ENCODE data around the gene GDF7. TPM values are rescaled to one million over a fixed set of nuclear protein-coding genes. Genes with fewer than 3 reads are reported as not detected.
"Not testable (repeated sequence)": the region's sequence is repeated elsewhere in the genome, so short reads cannot be mapped to it uniquely, and the experiment has no call there.

Gene GDF7
- total RNA-seq, 2 donors from 2014 or later: 0.18 to 0.25 TPM

DNA sequence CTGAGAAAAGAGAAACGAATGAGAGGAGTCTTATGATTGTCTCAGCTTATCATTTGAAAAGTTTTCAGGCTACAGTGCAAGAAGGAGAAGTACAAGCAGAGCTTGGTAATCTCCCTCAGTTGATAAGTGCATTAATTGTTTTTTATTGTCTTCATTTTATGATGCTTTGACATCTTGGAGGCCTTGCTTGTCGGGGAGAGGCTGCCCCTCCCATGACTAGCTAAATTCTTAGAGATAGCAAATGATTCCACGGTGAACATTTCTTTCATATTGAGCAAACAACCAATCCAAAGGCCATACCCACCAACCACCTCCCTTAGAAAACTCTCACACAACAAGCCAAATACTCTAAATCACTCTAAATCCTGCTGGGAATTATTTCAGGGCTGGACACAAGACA lies 39.8 kb downstream of the GDF7 start:
- DNase-seq (no peak), ATAC-seq (peak; percentile 72)
- intact Hi-C loops (cut with DNase I, micrococcal nuclease): no loop called here

GRCh38 chr2:20707601-20708000 lies 40.7 kb downstream of the GDF7 start:
- DNase-seq: no peak
- no peak for ATAC-seq
- intact Hi-C loops (cut with DNase I, micrococcal nuclease): no loop called here

GRCh38 chr2:20711641-20712040 lies 44.7 kb downstream of the GDF7 start:
- intact Hi-C loops (cut with DNase I, micrococcal nuclease); ATAC-seq; DNase-seq: not testable (repeated sequence)

GRCh38 chr2:20713585-20713984 lies 46.6 kb downstream of the GDF7 start:
- intact Hi-C loops (cut with DNase I, micrococcal nuclease); DNase-seq; ATAC-seq: not testable (repeated sequence)

- DNase-seq; intact Hi-C loops (cut with DNase I, micrococcal nuclease): not testable (repeated sequence)
Observed at GRCh38 chr2:20714412-20714811, 47.5 kb downstream of the GDF7 start.

GRCh38 chr2:20716164-20716563 lies 49.2 kb downstream of the GDF7 start:
- ATAC-seq; intact Hi-C loops (cut with DNase I, micrococcal nuclease); DNase-seq: not testable (repeated sequence)

More at GRCh38 chr2:20714412-20714811, 47.5 kb downstream of the GDF7 start:
- not testable (repeated sequence) for ATAC-seq

GRCh38 chr2:20717641-20718040 lies 50.7 kb downstream of the GDF7 start:
- intact Hi-C loops (cut with DNase I, micrococcal nuclease): no loop called here
- no peak for ATAC-seq
- no peak for DNase-seq

DNA sequence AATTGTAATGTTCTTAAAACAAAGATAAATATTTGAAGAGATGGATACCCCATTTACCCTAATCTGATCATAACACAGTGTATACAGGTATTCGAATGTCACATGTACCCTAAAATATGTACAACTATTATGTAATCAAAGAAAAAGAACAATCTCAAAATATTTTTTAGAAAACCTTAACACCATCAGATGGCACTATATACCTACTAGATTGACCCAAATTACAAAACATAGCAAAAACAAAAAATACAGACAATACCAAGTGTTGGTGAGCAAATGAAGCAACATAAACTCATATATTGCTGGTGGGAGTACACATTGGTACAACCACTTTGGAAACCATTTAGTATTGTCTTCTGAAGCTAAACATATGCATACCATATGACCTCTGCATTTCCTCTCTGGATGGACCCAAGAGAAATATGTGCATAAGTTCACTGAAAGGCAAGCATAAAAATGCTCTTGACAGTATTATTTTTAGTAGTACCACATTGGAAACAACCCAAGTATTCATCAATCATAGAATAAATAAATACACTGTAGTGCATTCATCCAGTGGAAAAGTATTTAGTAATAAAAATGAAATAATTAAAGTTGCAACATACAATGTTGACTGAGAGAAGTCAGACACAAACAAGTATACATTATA lies 55.8 kb downstream of the GDF7 start:
- DNase-seq (no peak), ATAC-seq (no peak)
- intact Hi-C loops (cut with DNase I, micrococcal nuclease): no loop called here

GRCh38 chr2:20723543-20723942 lies 56.6 kb downstream of the GDF7 start:
- ATAC-seq (no peak), DNase-seq (no peak)
- intact Hi-C loops (cut with DNase I, micrococcal nuclease): no loop called here

DNA sequence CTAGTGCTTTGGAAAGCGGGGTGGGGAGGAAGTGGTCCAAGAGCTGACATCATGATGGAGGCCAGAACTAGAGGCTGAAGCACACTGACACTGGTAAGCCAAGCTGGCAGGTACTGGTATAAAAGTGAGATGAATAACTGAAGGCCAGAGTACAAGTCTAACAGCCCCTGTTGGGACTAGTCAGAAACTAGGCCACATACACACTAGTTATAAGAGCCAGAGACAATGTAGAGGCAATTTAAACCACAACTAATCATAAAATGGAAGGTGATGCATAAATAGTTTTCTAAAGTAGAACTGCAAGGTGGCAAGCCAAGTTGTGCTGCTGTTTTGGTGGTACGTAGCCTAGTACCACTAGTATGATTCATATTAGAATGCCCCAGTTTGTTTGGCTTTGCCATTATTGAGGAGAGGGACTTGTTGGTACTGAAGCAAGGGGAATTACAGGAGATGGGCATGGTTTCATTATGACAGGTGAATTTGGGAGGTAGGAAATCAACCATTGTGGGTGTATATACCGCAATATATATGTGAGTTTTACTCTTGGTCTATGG lies 57.6 kb downstream of the GDF7 start:
- ATAC-seq: no peak
- intact Hi-C loops (cut with DNase I, micrococcal nuclease): no loop called here
- DNase-seq: no peak

- intact Hi-C loops (cut with DNase I, micrococcal nuclease): no loop called here
- ATAC-seq: no peak
- DNase-seq: no peak
Observed at GRCh38 chr2:20725782-20726181, 58.8 kb downstream of the GDF7 start.

GRCh38 chr2:20726913-20727312 lies 60.0 kb downstream of the GDF7 start:
- ATAC-seq: no peak
- no peak for DNase-seq
- intact Hi-C loops (cut with DNase I, micrococcal nuclease): no loop called here

DNA sequence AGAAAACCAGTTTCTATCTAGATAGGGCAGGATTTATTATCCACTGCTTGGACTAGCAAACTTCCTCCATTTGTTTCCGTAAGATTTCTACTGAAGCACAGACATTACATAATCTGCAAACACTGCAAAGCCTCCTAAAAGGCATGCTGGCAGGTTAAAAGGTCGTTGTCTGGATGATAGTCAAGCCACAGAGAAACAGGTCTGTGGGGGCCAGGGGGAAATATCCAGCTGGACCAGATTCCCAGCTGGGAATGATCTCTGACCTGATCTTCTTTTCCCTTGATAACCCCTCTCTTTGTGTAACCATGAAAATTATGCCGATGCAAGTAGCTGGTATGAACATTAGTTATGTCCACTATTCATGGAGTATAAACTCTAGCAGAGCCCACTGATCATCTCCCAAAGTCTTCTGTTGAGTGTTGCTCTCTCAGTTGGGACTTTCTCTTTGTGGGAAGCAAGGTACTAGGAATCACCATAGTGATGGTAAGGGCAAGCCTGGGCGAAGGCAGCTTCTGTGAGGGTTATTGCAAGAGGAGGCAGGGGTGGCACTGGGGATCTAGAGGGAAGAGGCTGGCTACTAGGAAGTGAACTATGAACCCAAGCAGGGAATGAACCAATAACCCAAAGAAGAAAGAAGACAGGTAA lies 61.3 kb downstream of the GDF7 start:
- ATAC-seq (peak; percentile 45), DNase-seq (no peak)
- intact Hi-C loops (cut with DNase I, micrococcal nuclease): no loop called here

Other genes with a start within 250 kb of the GDF7 start
- gene RHOB, start 220.1 kb upstream of the GDF7 start, total RNA-seq: 100 to 1,000 TPM; 141 to 332 TPM
- 10 to 100 TPM; 26.9 to 33.5 TPM for gene HS1BP3, start 16.0 kb upstream of the GDF7 start, total RNA-seq
- gene LDAH, start 156.0 kb downstream of the GDF7 start, total RNA-seq: 10 to 100 TPM; 19.5 to 21.5 TPM

Measured in left colon (tissue), 2 donors.